GM21526 (cell line): ENCODE results near the gene RPL13A.

Experiments
- ATAC-seq: cut with Tn5 transposase; IDR thresholded peaks from one replicate; pipeline ENCODE4 v1.9.1; 2021; ENCODE audit warnings: moderate library complexity; ENCODE audit not compliant: unreplicated experiment, low FRiP score

Gene RPL13A

GRCh38 chr19:49502866-49503581 is 15.6 kb downstream of the RPL13A start:
- ATAC-seq: no peak

- ATAC-seq: no peak
Observed at GRCh38 chr19:49503582-49503962, 16.2 kb downstream of the RPL13A start.

- no peak for ATAC-seq
Observed at GRCh38 chr19:49506575-49507105, 19.2 kb downstream of the RPL13A start.

- ATAC-seq: no peak
Observed at GRCh38 chr19:49507803-49508494, 20.5 kb downstream of the RPL13A start.

GRCh38 chr19:49512970-49513745 is 25.8 kb downstream of the RPL13A start:
- no peak for ATAC-seq

- no peak for ATAC-seq
Observed at GRCh38 chr19:49513746-49514118, 26.3 kb downstream of the RPL13A start.

GRCh38 chr19:49514151-49514550 is 26.7 kb downstream of the RPL13A start:
- no peak for ATAC-seq

- no peak for ATAC-seq
Observed at GRCh38 chr19:49515767-49516166, 28.4 kb downstream of the RPL13A start.

GRCh38 chr19:49518033-49518432 is 30.6 kb downstream of the RPL13A start:
- no peak for ATAC-seq

- ATAC-seq: no peak
Observed at GRCh38 chr19:49520705-49521319, 33.4 kb downstream of the RPL13A start.

- ATAC-seq: no peak
Observed at GRCh38 chr19:49524812-49525455, 37.5 kb downstream of the RPL13A start.

GRCh38 chr19:49528211-49528771 is 40.9 kb downstream of the RPL13A start:
- ATAC-seq: no peak

GRCh38 chr19:49530708-49531107 is 43.3 kb downstream of the RPL13A start:
- ATAC-seq: no peak

GRCh38 chr19:49533551-49534488 is 46.4 kb downstream of the RPL13A start:
- ATAC-seq: peak; percentile 59

- no peak for ATAC-seq
Observed at GRCh38 chr19:49534632-49535385, 47.4 kb downstream of the RPL13A start.

- ATAC-seq: no peak
Observed at GRCh38 chr19:49536921-49537462, 49.6 kb downstream of the RPL13A start.

- ATAC-seq: no peak
Observed at GRCh38 chr19:49538643-49539042, 51.2 kb downstream of the RPL13A start.
